Measurements from ENCODE around the gene CEACAM16.
A peak's percentile ranks its signal among the peaks of the same experiment; 100 is the strongest.
"Not testable (repeated sequence)": the region's sequence is repeated elsewhere in the genome, so short reads cannot be mapped to it uniquely, and the experiment has no call there.

The CEACAM16 gene

GRCh38 chr19:44698492-44699201 is at the start of gene CEACAM16:
Gene CEACAM16 (plus strand): TSS chr19:44699151. CDS start chr19:44701457, 2,306 bp downstream.
- no peak for DNase-seq

- DNase-seq: no peak
These were observed 49.3 kb upstream of the CEACAM16 start for GRCh38 chr19:44649578-44650145.

GRCh38 chr19:44653343-44653742 is 45.6 kb upstream of the CEACAM16 start:
- DNase-seq: no peak

GRCh38 chr19:44653977-44654774 is 44.8 kb upstream of the CEACAM16 start:
- peak in 22 of 56 donors; percentile 1 to 41 (median 8) for DNase-seq

- DNase-seq: peak in 30 of 56 donors; percentile 0 to 61 (median 10)
These were observed 41.6 kb upstream of the CEACAM16 start for GRCh38 chr19:44657211-44657921.

- DNase-seq: no peak
These were observed 40.8 kb upstream of the CEACAM16 start for GRCh38 chr19:44658069-44658733.

GRCh38 chr19:44660081-44660480 is 38.9 kb upstream of the CEACAM16 start:
- no peak for DNase-seq

GRCh38 chr19:44661205-44661604 is 37.7 kb upstream of the CEACAM16 start:
- DNase-seq: no peak

GRCh38 chr19:44661904-44662303 is 37.0 kb upstream of the CEACAM16 start:
- no peak for DNase-seq

- peak in 1 of 56 donors; percentile 8 for DNase-seq
These were observed 36.1 kb upstream of the CEACAM16 start for GRCh38 chr19:44662691-44663385.

- DNase-seq: no peak
These were observed 35.0 kb upstream of the CEACAM16 start for GRCh38 chr19:44663996-44664395.

- DNase-seq: no peak
These were observed 34.0 kb upstream of the CEACAM16 start for GRCh38 chr19:44664976-44665375.

- no peak for DNase-seq
These were observed 31.9 kb upstream of the CEACAM16 start for GRCh38 chr19:44666852-44667556.

- DNase-seq: no peak
These were observed 29.8 kb upstream of the CEACAM16 start for GRCh38 chr19:44668985-44669764.

- not testable (repeated sequence) for DNase-seq
These were observed 28.9 kb upstream of the CEACAM16 start for GRCh38 chr19:44670027-44670426.

- DNase-seq: no peak
These were observed 27.6 kb upstream of the CEACAM16 start, which contains the start of gene CEACAM19 for GRCh38 chr19:44671400-44671799. Gene CEACAM19 (plus strand): TSS chr19:44671482. CDS start chr19:44671932, 450 bp downstream.

- no peak for DNase-seq
These were observed 26.7 kb upstream of the CEACAM16 start for GRCh38 chr19:44672226-44672625.

- no peak for DNase-seq
These were observed 25.4 kb upstream of the CEACAM16 start for GRCh38 chr19:44673510-44673909.

- no peak for DNase-seq
These were observed 23.4 kb upstream of the CEACAM16 start for GRCh38 chr19:44675521-44675920.

Measured in nucleus accumbens (tissue), 56 donors.